ENCODE data around the gene GNAL. TPM values are rescaled to one million over a fixed set of nuclear protein-coding genes. Genes with fewer than 3 reads are reported as not detected.

The GNAL gene
- total RNA-seq, 1 experiment from 2014 or later: 0.44 TPM

- H3K9me3 ChIP-seq (ENCODE audit: control insufficient read depth, insufficient read depth, low read depth, low read length): no peaks in the 10 kb centered on the region
- ChIA-PET CTCF (no interaction called here), POLR2A (no interaction called here)
- intact Hi-C loops (cut with micrococcal nuclease; ENCODE audit: unreplicated experiment): no loop called here
- H3K36me3 ChIP-seq (ENCODE audit: control insufficient read depth, insufficient read depth, low read length): no peaks in the 10 kb centered on the region
- no peaks in the 10 kb centered on the region for H3K4me1 ChIP-seq (ENCODE audit: control insufficient read depth, insufficient read depth, low read length)
- no TSS peak for BruUV-seq (replicated peaks)
- TF ChIP-seq CTCF (IDR thresholded peaks at IDR 0.05) (no peak), REST (IDR thresholded peaks at IDR 0.05; ENCODE audit: insufficient read depth in 1 of 2, low read depth in 2 of 2, low read length in 1 of 2) (no peak), POLR2AphosphoS5 (IDR thresholded peaks at IDR 0.05; ENCODE audit: low read depth, low read length) (no peak), TCF7L2 (IDR thresholded peaks at IDR 0.05; ENCODE audit: low read depth, low read length) (no peak), SIN3A (IDR thresholded peaks at IDR 0.05; ENCODE audit: borderline replicate concordance, insufficient read depth, low read depth, low read length) (no peak)
- no peak for ATAC-seq
- in situ Hi-C loops (cut with HindIII; ENCODE audit: low pct_unique_long_range_greater_than_20kb, low sequenced_read_pairs): no loop called here
- no peak overlapping the region for H3K27ac ChIP-seq (ENCODE audit: low read length)
- no peaks in the 10 kb centered on the region for H3K27me3 ChIP-seq (ENCODE audit: control insufficient read depth, insufficient read depth, low read length)
- DNase-seq (ENCODE audit: low read depth, low spot score): no peak
- no peak overlapping the region for H3K4me3 ChIP-seq (ENCODE audit: low read depth in 2 of 2, low read length in 2 of 2)
These were observed 11.8 kb downstream of the GNAL start for GRCh38 chr18:11700876-11701275.

GRCh38 chr18:11710578-11710977 lies 21.5 kb downstream of the GNAL start:
- ChIA-PET POLR2A (no interaction called here), CTCF (no interaction called here)
- BruUV-seq (replicated peaks): no TSS peak
- ATAC-seq (no peak), DNase-seq (ENCODE audit: low read depth, low spot score) (no peak)
- no peaks in the 10 kb centered on the region for H3K4me1 ChIP-seq (ENCODE audit: control insufficient read depth, insufficient read depth, low read length)
- intact Hi-C loops (cut with micrococcal nuclease; ENCODE audit: unreplicated experiment) (no loop called here), in situ Hi-C loops (cut with HindIII; ENCODE audit: low pct_unique_long_range_greater_than_20kb, low sequenced_read_pairs) (no loop called here)
- H3K9me3 ChIP-seq (ENCODE audit: control insufficient read depth, insufficient read depth, low read depth, low read length): no peaks in the 10 kb centered on the region
- H3K27ac ChIP-seq (ENCODE audit: low read length): no peak overlapping the region
- TF ChIP-seq SIN3A (IDR thresholded peaks at IDR 0.05; ENCODE audit: borderline replicate concordance, insufficient read depth, low read depth, low read length) (no peak), REST (IDR thresholded peaks at IDR 0.05; ENCODE audit: insufficient read depth in 1 of 2, low read depth in 2 of 2, low read length in 1 of 2) (no peak), CTCF (IDR thresholded peaks at IDR 0.05) (no peak), TCF7L2 (IDR thresholded peaks at IDR 0.05; ENCODE audit: low read depth, low read length) (no peak), POLR2AphosphoS5 (IDR thresholded peaks at IDR 0.05; ENCODE audit: low read depth, low read length) (no peak)
- no peaks in the 10 kb centered on the region for H3K36me3 ChIP-seq (ENCODE audit: control insufficient read depth, insufficient read depth, low read length)
- no peak overlapping the region for H3K4me3 ChIP-seq (ENCODE audit: low read depth in 2 of 2, low read length in 2 of 2)
- peaks cover 3% of the 10 kb centered on the region for H3K27me3 ChIP-seq (ENCODE audit: control insufficient read depth, insufficient read depth, low read length)

All from Panc1 (cell line).